ENCODE measurements around the gene VIPR2. TPM values are rescaled to one million over a fixed set of nuclear protein-coding genes. Genes with fewer than 3 reads are reported as not detected.
"Not testable (repeated sequence)": the region's sequence is repeated elsewhere in the genome, so short reads cannot be mapped to it uniquely, and the experiment has no call there.

Gene VIPR2
- polyA plus RNA-seq, 3 donors: 1.2 to 5.2 (median 4.6) TPM

- WGBS, 3 donors: 90 to 92% (median 91%) methylated on average over 18 of the region's 18 CpGs
Observed at GRCh38 chr7:159088016-159088865, 56.4 kb downstream of the VIPR2 start.

GRCh38 chr7:159086301-159086925 lies 58.3 kb downstream of the VIPR2 start:
- H3K27ac ChIP-seq (ENCODE audit: low read depth, low read length): no peak overlapping the region

More at GRCh38 chr7:159088016-159088865, 56.4 kb downstream of the VIPR2 start:
- no peak overlapping the region for H3K27ac ChIP-seq (ENCODE audit: low read depth, low read length)

GRCh38 chr7:159084069-159084801 lies 60.4 kb downstream of the VIPR2 start:
- WGBS, 3 donors: 80 to 83% (median 80%) methylated on average over 27 of the region's 27 CpGs
- no peak overlapping the region for H3K27ac ChIP-seq (ENCODE audit: low read depth, low read length)

More at GRCh38 chr7:159086301-159086925, 58.3 kb downstream of the VIPR2 start:
- WGBS, 3 donors: 79 to 87% (median 84%) methylated on average over 10 of the region's 10 CpGs

GRCh38 chr7:159083698-159084068 lies 61.0 kb downstream of the VIPR2 start:
- no peak overlapping the region for H3K27ac ChIP-seq (ENCODE audit: low read depth, low read length)
- WGBS, 3 donors: 74 to 100% (median 93%) methylated on average over 2 of the region's 2 CpGs

GRCh38 chr7:159083001-159083697 lies 61.5 kb downstream of the VIPR2 start:
- WGBS, 3 donors: 90 to 94% (median 91%) methylated on average over 13 of the region's 13 CpGs
- no peak overlapping the region for H3K27ac ChIP-seq (ENCODE audit: low read depth, low read length)

GRCh38 chr7:159082075-159082474 lies 62.6 kb downstream of the VIPR2 start:
- H3K27ac ChIP-seq (ENCODE audit: low read depth, low read length): not testable (repeated sequence)
- 88 to 100% (median 95%) methylated on average over 1 to 4 of the region's 5 CpGs for WGBS, 3 donors

GRCh38 chr7:159078911-159079270 lies 65.8 kb downstream of the VIPR2 start:
- WGBS, 3 donors: 88 to 94% (median 90%) methylated on average over 6 of the region's 6 CpGs

GRCh38 chr7:159078193-159078910 lies 66.3 kb downstream of the VIPR2 start:
- H3K27ac ChIP-seq (ENCODE audit: low read depth, low read length): no peak overlapping the region
- WGBS, 3 donors: 82 to 91% (median 85%) methylated on average over 9 of the region's 9 CpGs

More at GRCh38 chr7:159078911-159079270, 65.8 kb downstream of the VIPR2 start:
- no peak overlapping the region for H3K27ac ChIP-seq (ENCODE audit: low read depth, low read length)

GRCh38 chr7:159076333-159076732 lies 68.3 kb downstream of the VIPR2 start:
- no peak overlapping the region for H3K27ac ChIP-seq (ENCODE audit: low read depth, low read length)

- H3K27ac ChIP-seq (ENCODE audit: low read depth, low read length): no peak overlapping the region
- WGBS, 3 donors: 86 to 93% (median 87%) methylated on average over 17 of the region's 17 CpGs
Observed at GRCh38 chr7:159075563-159076238, 69.0 kb downstream of the VIPR2 start.

GRCh38 chr7:159071260-159071659 lies 73.4 kb downstream of the VIPR2 start:
- 90 to 93% (median 91%) methylated on average over 6 of the region's 6 CpGs for WGBS, 3 donors
- H3K27ac ChIP-seq (ENCODE audit: low read depth, low read length): no peak overlapping the region

GRCh38 chr7:159070431-159071148 lies 74.1 kb downstream of the VIPR2 start:
- no peak overlapping the region for H3K27ac ChIP-seq (ENCODE audit: low read depth, low read length)
- WGBS, 3 donors: 45 to 75% (median 47%) methylated on average over 17 of the region's 17 CpGs

- H3K27ac ChIP-seq (ENCODE audit: low read depth, low read length): no peak overlapping the region
- WGBS, 3 donors: 81 to 88% (median 86%) methylated on average over 14 of the region's 14 CpGs
Observed at GRCh38 chr7:159068893-159069448, 75.7 kb downstream of the VIPR2 start.

GRCh38 chr7:159068488-159068811 lies 76.2 kb downstream of the VIPR2 start:
- 40 to 74% (median 58%) methylated on average over 12 of the region's 12 CpGs for WGBS, 3 donors

GRCh38 chr7:159067576-159068487 lies 76.8 kb downstream of the VIPR2 start:
- no peak overlapping the region for H3K27ac ChIP-seq (ENCODE audit: low read depth, low read length)
- WGBS, 3 donors: 65 to 66% (median 66%) methylated on average over 13 of the region's 13 CpGs

More at GRCh38 chr7:159068488-159068811, 76.2 kb downstream of the VIPR2 start:
- no peak overlapping the region for H3K27ac ChIP-seq (ENCODE audit: low read depth, low read length)
